ENCODE measurements around the gene SERINC3.

The SERINC3 gene

DNA sequence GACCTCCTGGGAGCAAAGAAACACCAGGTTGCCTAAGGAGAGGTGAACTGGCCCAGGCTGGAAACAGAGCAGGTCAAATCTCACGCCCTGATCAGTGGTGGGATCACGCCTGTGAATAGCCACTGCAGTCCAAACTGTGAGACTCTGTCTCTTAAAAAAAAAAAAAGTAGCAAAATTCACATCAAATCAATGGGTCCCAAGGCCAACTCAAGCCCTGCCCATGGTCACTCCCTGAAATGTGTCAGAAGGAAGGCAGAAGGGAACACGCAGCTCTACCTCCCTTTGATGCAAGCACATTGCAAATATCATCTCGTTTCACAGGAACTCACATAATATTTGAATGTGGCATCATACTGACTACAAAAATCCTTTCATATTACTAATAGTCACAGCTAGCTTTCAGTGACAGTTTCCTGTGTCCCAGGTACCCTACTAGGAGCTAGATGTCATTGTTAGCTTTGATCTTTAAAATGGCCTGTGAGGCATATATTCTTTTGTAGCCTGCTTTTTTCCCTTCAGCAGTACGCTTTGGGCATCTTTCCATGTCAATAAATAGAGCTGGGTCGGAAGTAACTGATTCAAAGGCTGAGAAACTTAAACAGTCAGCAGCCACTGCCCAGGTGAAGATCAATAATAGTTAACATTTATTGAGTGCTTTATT lies 60.6 kb downstream of the SERINC3 start:
- Histone ChIP-seq H3K4me1 (ENCODE audit: insufficient read depth, low read length) (no peaks in the 10 kb centered on the region), H3K9me3 (ENCODE audit: insufficient read depth, low read depth, low read length) (no peaks in the 10 kb centered on the region), H3K4me3 (ENCODE audit: low read length) (no peak overlapping the region), H3K36me3 (ENCODE audit: insufficient read depth, low read depth, low read length) (no peaks in the 10 kb centered on the region), H3K27me3 (ENCODE audit: insufficient read depth, low read length) (no peaks in the 10 kb centered on the region), H3K27ac (ENCODE audit: low read length) (no peak overlapping the region), H3K9ac (ENCODE audit: low read depth, low read length) (no peak overlapping the region)

DNA sequence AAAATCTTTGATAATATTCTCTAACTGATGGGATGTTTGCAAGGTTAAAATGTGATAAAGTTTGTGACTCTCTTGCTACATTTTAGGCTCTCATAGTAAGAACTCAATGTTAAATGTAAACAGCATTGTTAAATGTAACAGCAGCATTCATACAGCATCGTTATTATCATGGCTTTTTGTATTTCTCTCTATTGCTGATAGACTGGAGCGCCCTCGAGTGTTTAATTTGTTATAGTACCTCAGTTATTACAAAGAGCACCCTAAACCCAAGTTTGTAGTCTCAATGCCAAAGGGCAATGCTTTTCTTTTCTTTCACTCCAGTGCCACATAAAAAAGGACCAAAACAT lies 61.1 kb downstream of the SERINC3 start:
- Histone ChIP-seq H3K9ac (ENCODE audit: low read depth, low read length) (no peak overlapping the region), H3K4me3 (ENCODE audit: low read length) (no peak overlapping the region), H3K27me3 (ENCODE audit: insufficient read depth, low read length) (no peaks in the 10 kb centered on the region), H3K36me3 (ENCODE audit: insufficient read depth, low read depth, low read length) (no peaks in the 10 kb centered on the region), H3K4me1 (ENCODE audit: insufficient read depth, low read length) (no peaks in the 10 kb centered on the region), H3K9me3 (ENCODE audit: insufficient read depth, low read depth, low read length) (no peaks in the 10 kb centered on the region), H3K27ac (ENCODE audit: low read length) (no peak overlapping the region)

DNA sequence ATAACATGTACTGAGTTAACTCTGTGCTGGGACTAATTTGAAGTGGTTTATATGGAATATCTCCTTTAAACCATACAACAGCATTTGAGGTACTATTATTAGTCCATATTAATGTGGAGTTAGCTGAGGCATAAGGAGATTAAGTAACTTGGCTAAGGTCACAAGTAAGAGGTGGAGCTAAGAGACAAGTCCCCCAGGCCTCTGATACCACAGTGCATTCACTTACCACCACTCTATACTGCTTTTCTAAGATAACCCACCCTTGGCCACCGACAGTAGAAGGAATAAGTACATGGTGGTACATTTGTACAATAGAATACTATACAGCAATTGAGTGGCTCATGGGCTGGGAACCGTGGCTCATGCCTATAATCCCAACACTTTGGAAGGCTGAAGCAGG lies 62.6 kb downstream of the SERINC3 start:
- Histone ChIP-seq H3K36me3 (ENCODE audit: insufficient read depth, low read depth, low read length) (no peaks in the 10 kb centered on the region), H3K9ac (ENCODE audit: low read depth, low read length) (no peak overlapping the region), H3K4me3 (ENCODE audit: low read length) (no peak overlapping the region), H3K27me3 (ENCODE audit: insufficient read depth, low read length) (no peaks in the 10 kb centered on the region), H3K27ac (ENCODE audit: low read length) (no peak overlapping the region), H3K9me3 (ENCODE audit: insufficient read depth, low read depth, low read length) (no peaks in the 10 kb centered on the region), H3K4me1 (ENCODE audit: insufficient read depth, low read length) (no peaks in the 10 kb centered on the region)

DNA sequence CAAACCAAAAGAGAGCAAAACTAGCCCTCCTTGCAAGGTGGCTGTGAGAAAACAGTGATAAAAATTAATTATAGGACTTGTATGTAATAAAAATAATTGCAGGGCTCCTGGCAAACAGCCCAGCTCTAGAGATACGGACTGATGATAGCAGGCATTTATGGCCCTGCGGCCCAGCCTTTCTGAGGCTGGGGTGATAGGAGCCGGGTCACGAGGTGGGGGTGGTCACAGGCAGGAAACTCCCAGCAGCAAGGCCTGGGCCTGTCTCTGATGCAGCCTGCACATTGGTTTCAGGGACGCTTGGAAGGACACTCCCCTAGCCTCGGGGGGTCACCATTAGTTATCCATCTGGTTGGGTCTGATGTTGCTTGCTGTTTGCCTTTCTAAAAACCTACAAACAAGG lies 64.9 kb downstream of the SERINC3 start:
- no peaks in the 10 kb centered on the region for H3K9me3 ChIP-seq (ENCODE audit: insufficient read depth, low read depth, low read length)
- no peak overlapping the region for H3K4me3 ChIP-seq (ENCODE audit: low read length)
- H3K4me1 ChIP-seq (ENCODE audit: insufficient read depth, low read length) = no peaks in the 10 kb centered on the region
- no peaks in the 10 kb centered on the region for H3K27me3 ChIP-seq (ENCODE audit: insufficient read depth, low read length)
- H3K27ac ChIP-seq (ENCODE audit: low read length) = no peak overlapping the region
- H3K9ac ChIP-seq (ENCODE audit: low read depth, low read length) = no peak overlapping the region
- no peaks in the 10 kb centered on the region for H3K36me3 ChIP-seq (ENCODE audit: insufficient read depth, low read depth, low read length)

DNA sequence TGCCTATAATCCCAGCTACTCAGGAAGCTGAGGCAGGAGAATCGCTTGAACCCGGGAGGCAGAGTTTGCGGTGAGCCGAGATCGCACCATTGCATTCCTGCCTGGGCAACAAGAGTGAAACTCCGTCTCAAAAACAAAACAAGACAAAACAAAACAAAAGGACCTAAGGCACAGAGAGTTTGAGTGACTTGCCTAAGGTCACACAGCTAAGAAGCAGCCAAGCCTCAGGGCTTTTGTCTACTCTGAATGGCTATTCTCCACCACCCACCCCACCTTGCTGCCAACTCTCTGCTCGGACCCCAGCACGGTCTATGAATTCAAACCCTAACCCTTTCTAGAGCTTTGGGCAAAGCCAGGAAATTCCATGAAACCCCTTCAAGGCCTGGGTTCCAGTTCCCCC lies 65.3 kb downstream of the SERINC3 start:
- Histone ChIP-seq H3K36me3 (ENCODE audit: insufficient read depth, low read depth, low read length) (no peaks in the 10 kb centered on the region), H3K27me3 (ENCODE audit: insufficient read depth, low read length) (no peaks in the 10 kb centered on the region), H3K9ac (ENCODE audit: low read depth, low read length) (no peak overlapping the region), H3K27ac (ENCODE audit: low read length) (no peak overlapping the region), H3K4me1 (ENCODE audit: insufficient read depth, low read length) (no peaks in the 10 kb centered on the region), H3K9me3 (ENCODE audit: insufficient read depth, low read depth, low read length) (no peaks in the 10 kb centered on the region), H3K4me3 (ENCODE audit: low read length) (no peak overlapping the region)

DNA sequence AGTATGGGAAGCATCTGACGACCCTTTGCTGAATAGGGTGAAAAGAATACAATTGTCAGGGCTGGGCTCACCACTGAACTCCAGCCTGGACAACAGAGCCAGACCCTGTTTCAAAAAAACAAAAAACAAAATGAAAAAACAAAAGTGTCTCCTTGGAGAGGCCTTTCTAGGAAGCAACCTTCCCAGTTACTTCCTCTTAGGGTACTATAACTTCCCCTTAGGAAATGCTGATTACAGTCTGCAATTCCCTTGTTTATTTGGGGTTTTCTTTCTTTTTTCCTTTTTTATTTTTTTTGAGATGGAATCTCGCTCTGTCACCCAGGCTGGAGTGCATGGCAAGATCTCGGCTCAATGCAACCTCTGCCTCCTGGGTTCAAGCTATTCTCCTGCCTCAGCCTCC lies 66.7 kb downstream of the SERINC3 start:
- no peak overlapping the region for H3K9ac ChIP-seq (ENCODE audit: low read depth, low read length)
- no peaks in the 10 kb centered on the region for H3K36me3 ChIP-seq (ENCODE audit: insufficient read depth, low read depth, low read length)
- H3K9me3 ChIP-seq (ENCODE audit: insufficient read depth, low read depth, low read length) = no peaks in the 10 kb centered on the region
- no peaks in the 10 kb centered on the region for H3K4me1 ChIP-seq (ENCODE audit: insufficient read depth, low read length)
- no peaks in the 10 kb centered on the region for H3K27me3 ChIP-seq (ENCODE audit: insufficient read depth, low read length)
- H3K4me3 ChIP-seq (ENCODE audit: low read length) = no peak overlapping the region
- no peak overlapping the region for H3K27ac ChIP-seq (ENCODE audit: low read length)

DNA sequence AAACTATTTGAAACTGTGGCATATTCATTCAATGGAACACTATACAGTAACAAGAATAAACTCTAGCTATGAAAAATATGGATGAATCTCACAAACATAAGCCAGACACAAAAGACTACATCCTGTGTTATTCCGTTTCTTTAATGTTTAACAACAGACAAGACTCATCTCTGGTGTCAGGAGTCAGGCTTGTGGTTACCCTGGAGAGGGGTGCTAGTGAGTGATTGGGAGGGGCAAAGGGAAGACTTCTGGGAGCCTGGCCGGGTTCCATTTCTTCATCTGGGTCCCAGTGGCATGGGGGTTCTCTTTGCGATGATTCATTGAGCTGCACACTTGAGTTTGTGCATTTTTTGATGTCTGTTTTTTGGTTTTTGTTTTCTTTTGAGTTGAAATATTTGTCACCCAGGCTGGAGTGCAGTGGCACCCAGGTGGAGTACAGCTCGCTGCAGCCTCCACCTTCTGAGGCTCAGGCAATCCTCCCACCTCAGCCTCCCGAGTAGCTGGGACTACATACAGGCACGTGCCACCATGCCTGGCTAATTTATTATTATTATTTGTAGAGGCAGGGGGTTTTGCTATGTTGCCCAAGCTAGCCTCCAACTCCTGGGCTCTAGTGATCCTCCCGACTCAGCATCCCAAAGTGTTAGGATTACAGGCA lies 67.4 kb downstream of the SERINC3 start:
- no peaks in the 10 kb centered on the region for H3K4me1 ChIP-seq (ENCODE audit: insufficient read depth, low read length)
- H3K27me3 ChIP-seq (ENCODE audit: insufficient read depth, low read length) = no peaks in the 10 kb centered on the region
- no peaks in the 10 kb centered on the region for H3K9me3 ChIP-seq (ENCODE audit: insufficient read depth, low read depth, low read length)
- H3K4me3 ChIP-seq (ENCODE audit: low read length) = no peak overlapping the region
- no peaks in the 10 kb centered on the region for H3K36me3 ChIP-seq (ENCODE audit: insufficient read depth, low read depth, low read length)
- H3K9ac ChIP-seq (ENCODE audit: low read depth, low read length) = no peak overlapping the region
- no peak overlapping the region for H3K27ac ChIP-seq (ENCODE audit: low read length)

DNA sequence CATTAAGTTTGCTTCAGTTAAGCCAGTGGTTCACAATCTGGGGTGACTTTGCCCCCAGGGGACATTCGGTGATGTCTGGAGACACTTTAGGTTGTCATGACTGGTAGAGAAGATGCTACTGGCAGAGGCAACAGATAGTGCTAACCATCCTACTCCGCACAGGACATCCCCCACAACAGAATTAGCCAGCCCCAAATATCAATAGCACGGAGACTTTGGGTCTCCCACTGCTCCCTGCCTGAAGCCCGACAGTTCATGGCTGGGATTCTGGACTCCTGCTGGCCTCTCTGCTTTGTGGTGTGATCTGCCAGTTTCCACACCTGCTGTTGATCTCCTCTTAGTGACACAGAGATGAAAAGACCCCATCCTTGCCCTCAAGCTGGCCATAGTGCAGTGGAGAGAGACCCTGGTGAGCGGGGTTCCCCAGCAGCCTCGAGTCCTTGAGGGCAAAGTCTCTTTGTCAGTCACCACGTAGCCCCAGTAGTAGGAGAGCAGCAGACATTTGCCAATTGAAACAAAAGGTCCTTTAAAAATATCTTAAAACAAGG lies 70.9 kb downstream of the SERINC3 start:
- Histone ChIP-seq H3K4me1 (ENCODE audit: insufficient read depth, low read length) (no peaks in the 10 kb centered on the region), H3K27ac (ENCODE audit: low read length) (no peak overlapping the region), H3K27me3 (ENCODE audit: insufficient read depth, low read length) (no peaks in the 10 kb centered on the region), H3K36me3 (ENCODE audit: insufficient read depth, low read depth, low read length) (no peaks in the 10 kb centered on the region), H3K4me3 (ENCODE audit: low read length) (no peak overlapping the region), H3K9me3 (ENCODE audit: insufficient read depth, low read depth, low read length) (no peaks in the 10 kb centered on the region), H3K9ac (ENCODE audit: low read depth, low read length) (no peak overlapping the region)

DNA sequence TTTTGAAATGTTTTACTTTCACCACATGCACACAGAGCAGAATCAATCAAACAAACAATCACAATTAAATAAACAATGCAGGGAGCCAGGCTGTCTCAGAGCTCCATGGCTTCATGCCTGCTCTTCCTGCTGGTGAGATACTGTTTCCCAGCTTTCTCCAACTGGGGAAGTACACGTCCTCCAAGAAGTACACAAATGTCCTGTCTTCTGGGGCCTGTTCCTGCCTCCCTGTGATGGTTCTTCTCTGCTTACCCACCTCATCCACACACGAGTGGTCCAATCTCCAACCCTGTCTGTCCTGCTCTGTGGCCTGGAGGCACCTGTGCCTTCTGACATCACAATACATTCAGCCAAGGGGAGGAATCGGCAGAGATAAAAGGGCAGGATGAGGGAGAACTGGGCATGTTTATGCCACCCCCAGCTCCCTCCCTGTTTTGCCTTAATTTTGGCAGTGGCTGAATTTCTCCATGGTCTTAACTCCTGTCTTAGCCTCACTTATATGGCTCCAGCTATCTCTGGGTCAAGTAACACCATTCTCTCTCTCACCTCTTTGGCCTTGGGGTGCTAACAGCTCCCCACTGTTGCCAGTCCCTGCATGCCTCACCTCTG lies 71.5 kb downstream of the SERINC3 start:
- H3K4me1 ChIP-seq (ENCODE audit: insufficient read depth, low read length) = no peaks in the 10 kb centered on the region
- H3K36me3 ChIP-seq (ENCODE audit: insufficient read depth, low read depth, low read length) = no peaks in the 10 kb centered on the region
- H3K9ac ChIP-seq (ENCODE audit: low read depth, low read length) = no peak overlapping the region
- H3K9me3 ChIP-seq (ENCODE audit: insufficient read depth, low read depth, low read length) = no peaks in the 10 kb centered on the region
- H3K4me3 ChIP-seq (ENCODE audit: low read length) = no peak overlapping the region
- no peaks in the 10 kb centered on the region for H3K27me3 ChIP-seq (ENCODE audit: insufficient read depth, low read length)
- no peak overlapping the region for H3K27ac ChIP-seq (ENCODE audit: low read length)

DNA sequence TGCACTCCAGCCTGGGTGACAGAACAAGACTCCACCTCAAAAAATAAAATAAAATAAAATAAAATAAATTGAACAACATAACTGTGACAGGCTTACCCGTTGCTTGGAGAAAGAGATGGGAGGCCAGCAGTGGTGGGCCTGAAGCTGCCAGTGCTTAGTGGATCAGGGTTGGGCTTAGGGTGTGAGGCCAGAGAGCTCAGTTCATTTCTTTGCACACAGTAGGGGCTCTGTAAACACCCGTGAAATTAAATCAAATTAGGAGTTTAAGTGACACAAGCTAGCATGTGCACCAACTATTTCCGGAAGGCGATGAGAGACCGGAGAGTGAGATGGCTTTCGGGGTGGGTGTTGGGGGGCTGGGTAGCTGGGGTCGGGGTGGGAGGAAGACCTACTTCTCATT lies 72.0 kb downstream of the SERINC3 start:
- Histone ChIP-seq H3K9me3 (ENCODE audit: insufficient read depth, low read depth, low read length) (no peaks in the 10 kb centered on the region), H3K4me1 (ENCODE audit: insufficient read depth, low read length) (no peaks in the 10 kb centered on the region), H3K9ac (ENCODE audit: low read depth, low read length) (no peak overlapping the region), H3K36me3 (ENCODE audit: insufficient read depth, low read depth, low read length) (no peaks in the 10 kb centered on the region), H3K27me3 (ENCODE audit: insufficient read depth, low read length) (no peaks in the 10 kb centered on the region), H3K4me3 (ENCODE audit: low read length) (no peak overlapping the region), H3K27ac (ENCODE audit: low read length) (no peak overlapping the region)

DNA sequence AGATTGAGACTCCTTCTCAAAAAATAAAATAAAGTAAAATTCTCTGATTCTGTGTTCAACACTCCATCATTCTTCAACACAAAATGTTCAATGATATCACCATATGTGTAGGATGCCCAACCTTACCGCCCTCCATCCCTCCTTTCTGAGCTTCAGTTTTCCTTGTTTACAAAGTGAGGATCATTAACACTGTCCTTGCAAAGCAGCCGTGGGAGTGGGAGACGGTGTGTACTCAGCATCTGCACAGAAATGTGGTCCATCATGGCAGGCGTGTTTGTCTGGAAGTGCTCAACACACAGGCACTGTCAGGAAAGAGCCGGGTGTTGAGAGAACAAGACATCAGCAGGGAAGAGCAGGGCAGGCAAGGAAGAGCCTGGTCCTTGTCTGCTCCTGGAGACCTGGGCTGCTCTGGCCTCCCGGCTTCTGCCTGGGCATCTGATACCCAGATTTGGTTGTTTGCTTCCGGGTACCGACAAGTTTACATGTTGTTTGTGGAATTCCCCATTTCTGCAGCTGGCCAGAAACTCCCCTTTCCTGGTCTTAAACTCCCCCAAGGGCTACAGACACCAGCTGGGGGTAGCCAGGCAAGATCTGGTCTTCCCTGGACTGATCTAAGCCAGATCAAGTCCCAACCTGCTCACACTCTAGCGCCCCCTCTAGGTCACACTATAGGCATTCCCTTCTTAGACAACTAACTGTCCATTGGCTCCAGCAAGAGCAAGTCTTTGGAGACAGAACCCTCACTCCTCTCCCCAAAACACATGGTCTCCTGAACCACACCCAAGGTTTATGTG lies 72.9 kb downstream of the SERINC3 start:
- H3K27me3 ChIP-seq (ENCODE audit: insufficient read depth, low read length) = no peaks in the 10 kb centered on the region

More for the DNA sequence above, 72.9 kb downstream of the SERINC3 start:
- H3K4me3 ChIP-seq (ENCODE audit: low read length) = no peak overlapping the region
- H3K27ac ChIP-seq (ENCODE audit: low read length) = no peak overlapping the region
- no peak overlapping the region for H3K9ac ChIP-seq (ENCODE audit: low read depth, low read length)
- no peaks in the 10 kb centered on the region for H3K9me3 ChIP-seq (ENCODE audit: insufficient read depth, low read depth, low read length)
- no peaks in the 10 kb centered on the region for H3K36me3 ChIP-seq (ENCODE audit: insufficient read depth, low read depth, low read length)
- H3K4me1 ChIP-seq (ENCODE audit: insufficient read depth, low read length) = no peaks in the 10 kb centered on the region
